Choroid plexus epithelial cell (primary cell): Measurements from ENCODE around the gene OR10H4.

Experiments
- DNase-seq: peaks from one replicate; pipeline ENCODE4 v3.0.0-alpha.2; 2010; ENCODE audit warnings: low read depth
- H3K4me3 ChIP-seq: 2 replicates; pipeline ENCODE4 v1.5.1; 2011; ENCODE audit warnings: low read depth, mild to moderate bottlenecking, control low read depth, low read length, moderate library complexity
- CTCF ChIP-seq: conservative IDR thresholded peaks from 2 replicates; pipeline ENCODE4 v1.5.1; 2011; ENCODE audit warnings: low read depth, mild to moderate bottlenecking, control low read depth, inconsistent platforms, low read length, moderate library complexity

OR10H4 gene

GRCh38 chr19:15913384-15913783, 35.4 kb upstream of the OR10H4 start:
- no peak for DNase-seq
- no peak overlapping the region for H3K4me3 ChIP-seq
- no peak for TF ChIP-seq CTCF

- DNase-seq = no peak
- no peak for TF ChIP-seq CTCF
- H3K4me3 ChIP-seq = no peak overlapping the region
Measured at GRCh38 chr19:15913830-15914229, 35.0 kb upstream of the OR10H4 start.

- DNase-seq = no peak
- no peak overlapping the region for H3K4me3 ChIP-seq
- no peak for TF ChIP-seq CTCF
Measured at GRCh38 chr19:15915109-15915508, 33.7 kb upstream of the OR10H4 start.

- H3K4me3 ChIP-seq = no peak overlapping the region
- no peak for DNase-seq
- no peak for TF ChIP-seq CTCF
Measured at GRCh38 chr19:15919243-15919642, 29.6 kb upstream of the OR10H4 start.

GRCh38 chr19:15922021-15922420, 26.8 kb upstream of the OR10H4 start:
- DNase-seq = no peak
- no peak for TF ChIP-seq CTCF
- H3K4me3 ChIP-seq = no peak overlapping the region

GRCh38 chr19:15923702-15924101, 25.1 kb upstream of the OR10H4 start:
- no peak overlapping the region for H3K4me3 ChIP-seq
- no peak for DNase-seq
- no peak for TF ChIP-seq CTCF

- no peak for DNase-seq
- no peak overlapping the region for H3K4me3 ChIP-seq
- no peak for TF ChIP-seq CTCF
Measured at GRCh38 chr19:15926484-15926883, 22.3 kb upstream of the OR10H4 start.
